Left colon (tissue), 2 donors: ENCODE data around the gene EHMT2. TPM values are rescaled to one million over a fixed set of nuclear protein-coding genes. Genes with fewer than 3 reads are reported as not detected.

Source experiments
- ATAC-seq: fragments of 200-7000 bp; cut with Tn5 transposase; one replicate; pipeline ENCODE4 v1.9.1; 2020; ENCODE audit warnings: mild to moderate bottlenecking, moderate library complexity
- DNase-seq, 2 donors: peaks; one replicate each; pipeline ENCODE4 v3.0.0-alpha.2; 2020
- intact Hi-C, 2 donors: fragments of 100-400 bp; cut with DNase I in 1 of 2; cut with micrococcal nuclease in 1 of 2; formaldehyde crosslinking; loops; one replicate each; pipeline versions ENCODE4 v1.11.2 to v1.14.0; 2022; cut with DNase I, micrococcal nuclease
- total RNA-seq, 2 donors: library from RNA; stranded (reverse); fragmentation: NEBNext Ultra II Directional; extraction: Animal tissue kit (Norgen Biotek cat#: 25700); gene quantifications; one replicate each; pipeline ENCODE4 v1.2.1, GENCODE V29; 2021
- donor health status: DM: no; HTN: no; CAD: no.
- donor health status: DM: yes; HTN: yes; CAD: no.

Gene EHMT2
- total RNA-seq, 2 donors from 2014 or later = 28.0 to 30.5 TPM

DNA sequence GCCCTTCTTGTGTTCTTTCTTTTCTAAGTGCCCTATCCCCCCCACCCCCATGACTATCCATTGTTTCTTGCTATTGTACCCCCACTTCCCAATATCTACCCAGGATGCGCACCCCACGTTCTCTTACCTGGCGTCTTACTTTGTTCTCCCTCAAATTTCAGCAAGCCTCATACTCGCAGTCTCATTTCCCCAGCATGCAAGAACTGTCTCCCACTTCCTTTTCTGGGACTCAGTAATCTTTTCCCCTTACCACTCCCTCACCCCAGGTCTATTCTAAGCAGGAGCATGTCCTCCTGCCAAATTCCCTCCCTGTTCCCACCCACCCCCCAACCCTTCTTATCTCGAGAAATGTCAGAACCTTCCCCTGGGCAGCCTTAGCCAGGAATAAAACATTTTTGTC is 1.7 kb upstream of the EHMT2 start:
- DNase-seq (no peak), ATAC-seq (no peak)
- intact Hi-C loops = no loop called here

DNA sequence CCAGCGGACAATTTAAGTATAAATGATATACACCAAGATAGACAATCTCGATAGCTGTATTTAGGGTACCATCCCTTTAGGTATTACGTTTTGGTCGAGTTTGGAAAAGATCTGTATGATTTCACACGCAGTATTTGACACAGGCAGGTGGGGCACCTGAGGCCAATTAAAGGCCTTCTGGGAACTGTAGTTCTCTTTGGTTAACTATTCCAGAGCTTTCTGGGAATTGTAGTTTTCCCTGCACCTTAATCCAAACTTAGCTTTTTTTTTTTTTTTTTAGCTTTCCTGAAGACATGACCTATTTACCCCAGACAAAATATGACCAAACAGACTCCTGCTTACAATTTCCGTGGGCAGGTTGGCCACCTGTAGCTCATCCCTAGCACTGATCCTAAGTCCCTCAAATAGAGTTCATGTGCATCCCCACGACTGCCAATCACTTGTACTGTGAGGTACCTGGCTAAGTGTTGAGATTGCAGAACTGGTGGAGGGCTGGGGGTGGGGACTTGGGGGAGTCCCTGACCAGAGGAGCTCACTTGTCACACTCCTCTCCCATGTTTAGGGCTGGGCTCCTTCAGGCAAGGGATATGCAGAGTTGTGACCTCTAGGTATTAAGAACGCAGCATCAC is 999 bp upstream of the EHMT2 start:
- intact Hi-C loops = no loop called here
- ATAC-seq (peak; percentile 56), DNase-seq (peak in 1 of 2 donors; percentile 39)

DNA sequence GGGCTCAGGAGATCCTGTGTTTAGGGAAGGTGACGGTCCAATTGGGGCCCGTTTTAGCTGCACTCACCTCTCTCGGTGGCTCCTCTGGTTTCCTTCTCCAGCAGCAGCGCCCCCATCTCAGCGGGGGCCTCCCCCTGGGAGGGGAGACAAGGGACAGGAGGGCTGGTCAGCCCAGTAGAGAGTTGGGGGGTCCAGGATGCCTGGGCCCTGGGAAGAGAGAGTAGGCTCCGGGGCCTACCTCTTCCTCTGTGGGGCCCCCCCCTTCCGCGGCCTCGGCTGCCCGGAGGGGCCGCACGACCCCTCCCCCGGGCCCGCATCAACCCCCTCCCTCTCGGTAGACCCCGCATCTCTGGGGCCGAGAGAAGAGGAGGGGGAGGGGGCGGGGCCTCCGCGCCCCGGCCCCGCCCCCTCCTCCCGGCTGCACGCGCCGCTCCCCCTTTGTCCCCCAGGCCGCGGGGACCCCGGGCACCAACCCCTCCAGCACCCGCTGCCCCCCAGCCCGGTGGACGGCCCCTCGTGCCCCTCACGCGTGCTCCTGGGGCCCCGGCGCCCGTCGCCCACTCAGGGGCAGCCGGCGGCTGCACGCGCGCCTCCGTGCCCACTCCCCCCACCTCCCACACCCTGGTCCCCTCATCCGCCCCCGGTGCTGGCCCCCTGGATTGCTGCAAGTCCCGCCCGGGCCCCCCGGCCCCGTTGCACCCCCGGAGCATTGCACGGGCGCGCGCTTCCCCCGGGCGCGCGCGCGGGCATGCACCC is 464 bp downstream of the EHMT2 start:
- DNase-seq = no peak
- ATAC-seq = no peak
- intact Hi-C loops = no loop called here

GRCh38 chr6:31896493-31896855 is 1.0 kb downstream of the EHMT2 start:
- ATAC-seq = no peak
- intact Hi-C loops = no loop called here
- DNase-seq = no peak

GRCh38 chr6:31892821-31893220 is 4.7 kb downstream of the EHMT2 start:
- intact Hi-C loops = no loop called here
- no peak for ATAC-seq
- DNase-seq = no peak

- DNase-seq (no peak), ATAC-seq (no peak)
- intact Hi-C loops = no loop called here
Observed at GRCh38 chr6:31889331-31889972, 8.0 kb downstream of the EHMT2 start.

GRCh38 chr6:31888276-31889258 is 8.9 kb downstream of the EHMT2 start:
- ATAC-seq (peak; percentile 55), DNase-seq (peak in 1 of 2 donors; percentile 69)
- intact Hi-C loops = no loop called here

GRCh38 chr6:31887173-31888007 is 10.1 kb downstream of the EHMT2 start:
- DNase-seq (no peak), ATAC-seq (peak; percentile 3)
- intact Hi-C loops = no loop called here

GRCh38 chr6:31886541-31886991 is 10.9 kb downstream of the EHMT2 start:
- intact Hi-C loops = no loop called here
- ATAC-seq (peak; percentile 8), DNase-seq (no peak)

DNA sequence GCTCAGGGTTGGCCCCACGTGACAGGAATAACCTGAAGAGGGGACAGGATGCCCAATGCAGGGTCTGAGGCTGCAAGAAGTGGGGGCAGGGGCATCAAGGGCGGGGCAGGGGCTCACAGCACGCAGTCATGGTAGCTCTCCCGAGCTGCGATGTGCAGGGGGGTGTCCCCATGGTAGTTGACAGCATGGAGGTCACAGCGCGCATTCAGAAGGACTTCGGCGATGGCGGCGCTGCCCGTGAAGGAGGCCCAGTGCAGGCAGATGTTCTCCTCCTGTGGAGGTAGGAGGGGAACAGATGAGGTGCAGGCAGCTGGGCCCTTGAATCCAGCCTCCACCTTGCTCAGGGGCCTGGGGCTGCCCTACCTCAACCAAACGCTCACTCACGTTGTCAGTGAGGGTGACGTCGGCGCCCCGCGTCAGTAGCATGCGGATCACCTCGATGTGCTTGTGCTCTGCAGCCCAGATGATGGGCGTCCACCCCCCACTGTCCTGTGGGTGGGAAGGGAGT is 12.9 kb downstream of the EHMT2 start:
- ATAC-seq (no peak), DNase-seq (no peak)
- intact Hi-C loops = no loop called here

- intact Hi-C loops = no loop called here
- ATAC-seq = no peak
- no peak for DNase-seq
Observed at GRCh38 chr6:31883676-31884075, 13.8 kb downstream of the EHMT2 start.

DNA sequence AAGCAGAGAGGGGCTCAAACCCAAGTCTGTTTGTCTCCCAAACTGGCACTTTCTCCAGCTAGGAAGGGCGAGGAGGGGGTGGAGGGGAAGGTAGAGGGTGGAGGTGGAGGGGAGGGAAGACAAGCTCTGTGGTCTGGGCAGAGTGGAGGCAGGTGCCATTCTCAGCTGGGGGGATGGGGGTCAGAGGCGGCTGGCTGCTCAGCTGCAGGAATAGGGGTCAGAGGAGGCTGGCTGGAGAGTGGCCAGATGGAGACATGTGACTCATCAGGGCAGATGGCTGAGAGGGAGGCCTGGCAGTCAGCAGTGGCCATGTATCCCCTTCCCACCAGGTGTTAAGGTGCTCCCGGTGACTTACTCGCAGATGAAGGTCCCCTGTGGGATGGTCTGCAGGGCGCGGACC is 15.2 kb downstream of the EHMT2 start:
- DNase-seq (no peak), ATAC-seq (no peak)
- intact Hi-C loops = no loop called here

- DNase-seq (no peak), ATAC-seq (no peak)
- intact Hi-C loops = no loop called here
Observed at GRCh38 chr6:31881136-31881859, 16.2 kb downstream of the EHMT2 start.

DNA sequence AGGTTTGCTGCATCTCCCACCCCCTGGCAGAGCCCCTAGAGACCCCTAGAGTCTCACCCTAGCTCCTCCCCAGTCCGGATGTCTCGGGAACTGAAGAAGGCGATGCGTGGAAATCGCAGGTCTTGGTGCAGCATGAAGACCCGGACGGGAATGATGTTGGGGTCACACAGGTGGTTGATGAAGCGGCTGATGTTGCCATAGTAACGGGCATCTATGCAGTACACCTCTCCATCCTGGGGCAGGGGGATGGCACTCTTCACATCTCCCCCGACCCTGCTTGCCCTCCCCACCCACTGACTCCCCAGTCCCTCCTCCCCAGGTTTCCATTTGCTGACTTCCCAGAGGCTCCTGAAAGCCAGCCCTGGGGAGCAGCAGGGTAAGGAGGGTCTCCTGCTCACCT is 16.9 kb downstream of the EHMT2 start:
- DNase-seq (no peak), ATAC-seq (no peak)
- intact Hi-C loops = no loop called here

DNA sequence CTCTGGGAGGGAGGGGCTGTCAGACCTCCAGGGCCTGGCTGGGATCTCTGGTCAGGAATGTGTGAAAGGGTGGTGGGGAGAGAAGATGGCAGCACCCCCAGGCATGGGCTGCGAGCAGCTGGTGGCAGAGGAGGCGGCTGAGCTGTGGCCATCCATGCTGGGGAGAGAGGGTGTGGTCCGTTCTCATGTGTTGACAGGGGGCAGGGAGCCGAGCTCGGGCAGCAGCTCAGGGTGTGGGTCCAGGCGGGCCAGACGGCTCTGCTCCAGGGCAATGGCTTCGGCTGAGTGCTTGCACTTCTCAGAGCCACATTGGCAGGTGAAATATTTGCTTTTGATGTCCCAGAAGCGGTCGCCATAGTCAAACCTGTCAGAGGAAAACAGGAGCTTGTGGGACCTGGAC is 17.6 kb downstream of the EHMT2 start:
- intact Hi-C loops = no loop called here
- DNase-seq (peak in 1 of 2 donors; percentile 63), ATAC-seq (peak; percentile 29)

- no peak for DNase-seq
- intact Hi-C loops = no loop called here
- no peak for ATAC-seq
Observed at GRCh38 chr6:31879143-31879542, 18.4 kb downstream of the EHMT2 start.

DNA sequence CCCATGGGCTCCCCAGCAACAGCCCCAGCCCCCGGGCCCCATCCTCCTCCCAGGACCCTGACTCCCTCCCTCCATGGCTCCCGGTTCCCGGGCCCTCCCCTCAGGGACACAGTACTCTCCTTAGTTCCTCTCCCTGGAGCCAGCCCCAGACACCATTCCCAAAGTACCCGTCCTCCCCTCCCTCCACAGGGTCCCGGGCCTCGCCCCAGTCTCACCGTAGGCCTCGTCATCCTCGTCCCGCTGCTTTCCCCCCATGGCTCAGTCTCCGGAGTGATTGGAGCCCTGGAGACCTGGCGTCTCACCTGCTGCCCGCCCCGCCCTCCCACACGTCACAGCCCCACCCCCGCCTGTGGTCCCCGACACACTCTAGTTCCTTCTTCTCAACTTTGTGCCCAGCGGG is 18.8 kb downstream of the EHMT2 start, which contains the start of gene SLC44A4:
TSS of gene SLC44A4 (minus strand) at position 272 of the 400 bp plus-strand sequence. CDS start at position 255, 17 bp downstream.
- intact Hi-C loops = no loop called here
- ATAC-seq = peak; percentile 58
- DNase-seq = peak; percentile 76 to 79
